GM10248 (cell line): ENCODE data around the gene ZNF175.

ENCODE experiments used
- CTCF ChIA-PET: fragments of 300-600 bp; sonication (Branson Sonifier 250); formaldehyde crosslinking; extraction: SDS; loops from one replicate; lab custom pipeline; 2021; ENCODE audit warnings: antibody characterized with exemption; lab: Yijun Ruan, JAX
- POLR2A ChIA-PET: fragments of 350-650 bp; sonication (Branson Sonifier 250); formaldehyde crosslinking; extraction: SDS; loops from one replicate; lab custom pipeline; 2020; ENCODE audit warnings: antibody characterized with exemption; lab: Yijun Ruan, JAX
- DNase-seq: peaks from one replicate; pipeline ENCODE4 v3.0.0; 2012; ENCODE audit errors: extremely low spot score
- CTCF ChIP-seq: IDR thresholded peaks from 2 replicates; pipeline ENCODE4 v1.5.1; 2012; ENCODE audit warnings: mild to moderate bottlenecking, low read depth; ENCODE audit errors: extremely low read depth, missing control alignments, control extremely low read depth

Gene ZNF175

GRCh38 chr19:51639916-51640315 is 68.8 kb downstream of the ZNF175 start:
- CTCF ChIA-PET = interaction anchor here (0.7 to 1.7 kb wide), 7 partner anchors 9 to 160 kb away, joined by 3 to 6 read pairs (median 4); no protein-coding TSS in a partner anchor
- no peak for DNase-seq
- TF ChIP-seq CTCF = no peak
- POLR2A ChIA-PET = no interaction called here

GRCh38 chr19:51640386-51640785 is 69.3 kb downstream of the ZNF175 start:
- CTCF ChIA-PET = interaction anchor here (0.7 to 1.7 kb wide), 8 partner anchors 9 to 160 kb away, joined by 3 to 6 read pairs (median 4); no protein-coding TSS in a partner anchor
- TF ChIP-seq CTCF = no peak
- no peak for DNase-seq
- POLR2A ChIA-PET = no interaction called here

- DNase-seq = no peak
- CTCF ChIA-PET = interaction anchor here (0.9 to 1.0 kb wide), 2 partner anchors 15 to 27 kb away, joined by 3 read pairs; no protein-coding TSS in a partner anchor
- no peak for TF ChIP-seq CTCF
- POLR2A ChIA-PET = no interaction called here
Observed at GRCh38 chr19:51641648-51642047, 70.6 kb downstream of the ZNF175 start.
